Stimulated activated CD8-positive, alpha-beta memory T cell treated with anti-CD3 and anti-CD28 coated beads, Interleukin-2, amount 100 ng/mL, for 48 hours (primary cell): ENCODE results near the gene GMPPB.

ENCODE experiments used
- DNase-seq, 2 donors: peaks; one replicate each; pipeline ENCODE4 v3.0.0-alpha.2; 2020; ENCODE audit warnings: low read depth in 2 of 2

Gene GMPPB

GRCh38 chr3:49729966-49730609 is 6.3 kb upstream of the GMPPB start:
- DNase-seq = no peak

GRCh38 chr3:49727924-49728361 is 4.2 kb upstream of the GMPPB start:
- DNase-seq = no peak

GRCh38 chr3:49727154-49727923 is 3.6 kb upstream of the GMPPB start:
- DNase-seq = no peak

- no peak for DNase-seq
These were observed 2.3 kb upstream of the GMPPB start for GRCh38 chr3:49725906-49726681.

GRCh38 chr3:49724586-49724985 is 835 bp upstream of the GMPPB start:
- DNase-seq = no peak

GRCh38 chr3:49723296-49723627 is 489 bp downstream of the GMPPB start:
- peak; percentile 37 to 50 for DNase-seq

- DNase-seq = no peak
These were observed 855 bp downstream of the GMPPB start for GRCh38 chr3:49722896-49723295.

GRCh38 chr3:49721896-49722781 is 1.6 kb downstream of the GMPPB start:
- DNase-seq = no peak

- no peak for DNase-seq
These were observed 2.2 kb downstream of the GMPPB start for GRCh38 chr3:49721596-49721895.

- DNase-seq = no peak
These were observed 2.7 kb downstream of the GMPPB start for GRCh38 chr3:49720855-49721595.

- peak; percentile 89 to 94 for DNase-seq
These were observed 4.4 kb downstream of the GMPPB start, which contains the start of gene AMIGO3 for GRCh38 chr3:49719214-49719884. AMIGO3 (minus strand) TSS chr3:49719684; CDS start chr3:49719465, 219 bp downstream.

- no peak for DNase-seq
These were observed 4.9 kb downstream of the GMPPB start for GRCh38 chr3:49718858-49719213.

GRCh38 chr3:49717959-49718857 is 5.5 kb downstream of the GMPPB start:
- no peak for DNase-seq

- DNase-seq = no peak
These were observed 6.4 kb downstream of the GMPPB start for GRCh38 chr3:49717211-49717958.

- DNase-seq = no peak
These were observed 7.0 kb downstream of the GMPPB start for GRCh38 chr3:49716691-49717210.

GRCh38 chr3:49716169-49716568 is 7.6 kb downstream of the GMPPB start:
- DNase-seq = no peak

- no peak for DNase-seq
These were observed 8.1 kb downstream of the GMPPB start for GRCh38 chr3:49715611-49716121.
